Measurements from ENCODE around the gene GOLGA8B. TPM values are rescaled to one million over a fixed set of nuclear protein-coding genes. Genes with fewer than 3 reads are reported as not detected.
A peak's percentile ranks its signal among the peaks of the same experiment; 100 is the strongest.

The GOLGA8B gene
- total RNA-seq, 1 donor from 2014 or later, result 48.7 TPM

DNA sequence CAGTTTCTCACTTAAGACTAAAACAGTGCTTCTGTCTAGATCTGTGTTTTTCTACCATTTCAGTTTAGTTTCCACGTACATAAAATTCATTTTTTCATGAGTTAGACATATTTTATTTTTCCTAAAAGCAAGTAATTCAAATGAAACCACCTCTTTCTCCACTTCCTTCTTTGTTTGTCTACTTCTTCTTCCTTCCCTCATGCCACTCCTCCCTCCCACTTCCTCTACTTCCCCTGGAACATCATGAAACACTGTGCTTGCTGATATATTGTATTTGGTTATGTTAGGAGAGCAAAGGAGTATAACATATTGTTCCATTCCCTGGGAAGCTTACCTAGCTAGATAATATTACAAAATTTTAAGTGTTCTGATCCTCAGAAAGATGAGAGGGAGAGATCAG, 36.7 kb upstream of the GOLGA8B start:
- H3K27me3 ChIP-seq (ENCODE audit: control insufficient read depth, insufficient read depth, low read length), result no peaks in the 10 kb centered on the region
- FAIRE-seq (no peak), DNase-seq (ENCODE audit: low read depth) (no peak)
- no peaks in the 10 kb centered on the region for H3K36me3 ChIP-seq (ENCODE audit: control insufficient read depth, insufficient read depth, low read length)
- TF ChIP-seq, protein P1, sequence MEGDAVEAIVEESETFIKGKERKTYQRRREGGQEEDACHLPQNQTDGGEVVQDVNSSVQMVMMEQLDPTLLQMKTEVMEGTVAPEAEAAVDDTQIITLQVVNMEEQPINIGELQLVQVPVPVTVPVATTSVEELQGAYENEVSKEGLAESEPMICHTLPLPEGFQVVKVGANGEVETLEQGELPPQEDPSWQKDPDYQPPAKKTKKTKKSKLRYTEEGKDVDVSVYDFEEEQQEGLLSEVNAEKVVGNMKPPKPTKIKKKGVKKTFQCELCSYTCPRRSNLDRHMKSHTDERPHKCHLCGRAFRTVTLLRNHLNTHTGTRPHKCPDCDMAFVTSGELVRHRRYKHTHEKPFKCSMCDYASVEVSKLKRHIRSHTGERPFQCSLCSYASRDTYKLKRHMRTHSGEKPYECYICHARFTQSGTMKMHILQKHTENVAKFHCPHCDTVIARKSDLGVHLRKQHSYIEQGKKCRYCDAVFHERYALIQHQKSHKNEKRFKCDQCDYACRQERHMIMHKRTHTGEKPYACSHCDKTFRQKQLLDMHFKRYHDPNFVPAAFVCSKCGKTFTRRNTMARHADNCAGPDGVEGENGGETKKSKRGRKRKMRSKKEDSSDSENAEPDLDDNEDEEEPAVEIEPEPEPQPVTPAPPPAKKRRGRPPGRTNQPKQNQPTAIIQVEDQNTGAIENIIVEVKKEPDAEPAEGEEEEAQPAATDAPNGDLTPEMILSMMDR (IDR thresholded peaks at IDR 0.05; ENCODE audit: insufficient read depth, low read length, severe bottlenecking), result no peak
- no peak overlapping the region for H3K4me3 ChIP-seq (ENCODE audit: low read depth, low read length)

DNA sequence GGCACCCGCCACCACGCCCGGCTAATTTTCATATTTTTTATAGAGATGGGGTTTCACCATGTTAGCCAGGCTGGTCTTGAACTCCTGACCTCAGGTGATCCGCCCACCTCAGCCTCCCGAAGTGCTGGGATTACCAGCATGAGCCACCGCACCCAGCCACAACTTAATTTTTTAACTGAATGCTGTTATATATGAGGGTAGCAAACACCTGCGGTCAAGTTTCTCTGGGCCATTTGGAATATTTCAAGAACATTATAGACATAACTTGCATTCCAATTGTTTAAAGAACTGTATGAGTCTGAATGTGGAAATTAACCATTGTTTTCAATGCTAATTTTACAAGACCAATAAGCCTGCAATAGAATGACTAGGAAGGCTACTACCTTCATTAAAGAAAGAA, 35.7 kb upstream of the GOLGA8B start:
- no peaks in the 10 kb centered on the region for H3K27me3 ChIP-seq (ENCODE audit: control insufficient read depth, insufficient read depth, low read length)
- TF ChIP-seq, protein P1 (IDR thresholded peaks at IDR 0.05; ENCODE audit: insufficient read depth, low read length, severe bottlenecking), result no peak
- no peak overlapping the region for H3K4me3 ChIP-seq (ENCODE audit: low read depth, low read length)
- H3K36me3 ChIP-seq (ENCODE audit: control insufficient read depth, insufficient read depth, low read length), result no peaks in the 10 kb centered on the region
- DNase-seq (ENCODE audit: low read depth) (no peak), FAIRE-seq (no peak)

DNA sequence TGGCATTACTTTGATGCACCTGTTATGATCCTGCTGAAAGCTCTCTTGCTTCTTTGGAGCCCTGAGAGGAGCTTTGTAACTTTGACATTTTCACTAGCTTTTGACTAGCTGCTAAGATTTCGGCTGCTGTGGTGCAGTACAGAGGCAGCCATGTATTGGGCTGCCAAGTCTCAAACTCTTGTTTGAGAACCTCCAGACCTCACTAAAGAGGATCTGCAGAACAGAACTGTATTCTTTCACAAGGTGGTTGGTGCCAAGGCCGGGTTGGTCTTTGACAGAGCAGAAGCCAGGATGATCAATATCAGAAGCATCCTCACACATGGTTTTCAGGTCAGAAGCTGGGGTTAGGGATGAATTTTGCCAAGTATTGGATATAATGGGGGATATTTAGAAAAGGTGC, 34.6 kb upstream of the GOLGA8B start:
- H3K27me3 ChIP-seq (ENCODE audit: control insufficient read depth, insufficient read depth, low read length), result peaks cover 3% of the 10 kb centered on the region
- no peaks in the 10 kb centered on the region for H3K36me3 ChIP-seq (ENCODE audit: control insufficient read depth, insufficient read depth, low read length)
- TF ChIP-seq, protein P1 (IDR thresholded peaks at IDR 0.05; ENCODE audit: insufficient read depth, low read length, severe bottlenecking), result no peak
- H3K4me3 ChIP-seq (ENCODE audit: low read depth, low read length), result no peak overlapping the region
- no peak for FAIRE-seq
- no peak for DNase-seq (ENCODE audit: low read depth)

DNA sequence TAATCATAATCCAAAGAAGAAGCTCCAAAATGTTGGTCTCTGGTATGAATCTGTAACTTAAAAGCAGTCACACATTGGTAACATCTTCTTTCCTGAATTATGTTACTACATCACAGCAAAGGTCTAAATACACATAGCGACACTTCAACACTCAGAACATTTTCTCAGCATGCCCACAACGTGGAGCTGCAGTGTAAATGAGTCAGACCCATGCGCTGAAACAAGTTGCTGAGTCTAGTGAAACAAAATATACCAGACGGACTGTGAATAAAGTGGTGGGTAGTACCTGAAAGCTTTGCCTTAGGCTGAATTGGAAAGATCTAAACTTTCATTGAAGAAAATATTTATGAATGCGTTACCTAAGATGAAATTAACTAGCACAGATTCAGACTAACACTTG, 33.2 kb upstream of the GOLGA8B start:
- DNase-seq (ENCODE audit: low read depth) (peak; percentile 71), FAIRE-seq (no peak)
- Histone ChIP-seq H3K27me3 (ENCODE audit: control insufficient read depth, insufficient read depth, low read length) (peaks cover 3% of the 10 kb centered on the region), H3K4me3 (ENCODE audit: low read depth, low read length) (no peak overlapping the region), H3K36me3 (ENCODE audit: control insufficient read depth, insufficient read depth, low read length) (no peaks in the 10 kb centered on the region)
- TF ChIP-seq, protein P1 (IDR thresholded peaks at IDR 0.05; ENCODE audit: insufficient read depth, low read length, severe bottlenecking), result peak; percentile 36

DNA sequence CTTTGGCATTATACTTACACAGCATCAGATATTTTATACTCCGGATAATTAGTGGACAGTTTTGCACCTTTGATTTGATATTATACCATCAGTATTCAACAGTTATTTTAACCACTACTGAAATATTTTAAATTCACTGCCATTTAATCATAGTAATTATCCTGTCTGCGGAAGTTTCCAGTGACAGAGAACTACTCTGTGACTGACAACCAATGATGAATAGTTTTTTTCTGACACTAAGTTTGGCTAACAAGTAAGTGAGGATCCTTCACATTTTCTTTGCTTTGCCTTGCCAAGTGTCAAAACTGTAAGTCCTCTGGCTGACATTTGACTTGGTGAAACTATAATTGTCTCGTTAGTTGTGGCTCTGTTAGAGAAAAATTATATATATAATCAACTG, 30.5 kb upstream of the GOLGA8B start:
- DNase-seq (ENCODE audit: low read depth), result no peak
- no peak for FAIRE-seq

DNA sequence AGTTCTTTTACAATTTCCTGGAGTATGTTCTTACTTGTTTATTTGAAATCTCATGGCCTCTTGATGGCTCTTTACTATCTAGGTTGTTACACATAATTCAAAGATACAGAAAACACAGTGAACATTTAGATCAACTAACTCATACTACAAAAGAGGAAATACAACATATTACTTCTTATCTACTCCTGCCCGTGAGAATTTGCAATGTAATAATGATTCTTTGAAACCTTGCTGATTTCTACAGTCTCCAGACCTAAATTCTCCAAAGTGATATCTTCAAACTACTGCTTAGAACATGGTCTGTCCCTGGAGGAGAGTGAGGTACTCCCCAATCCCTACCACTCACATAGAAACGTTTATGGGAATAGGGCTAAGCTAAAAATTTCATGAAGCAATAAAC, 29.9 kb upstream of the GOLGA8B start:
- FAIRE-seq (no peak), DNase-seq (ENCODE audit: low read depth) (no peak)
- Histone ChIP-seq H3K4me3 (ENCODE audit: low read depth, low read length) (no peak overlapping the region), H3K36me3 (ENCODE audit: control insufficient read depth, insufficient read depth, low read length) (no peaks in the 10 kb centered on the region), H3K27me3 (ENCODE audit: control insufficient read depth, insufficient read depth, low read length) (peaks cover 6% of the 10 kb centered on the region)
- TF ChIP-seq, protein P1 (IDR thresholded peaks at IDR 0.05; ENCODE audit: insufficient read depth, low read length, severe bottlenecking), result no peak

More for the DNA sequence above, 30.5 kb upstream of the GOLGA8B start:
- Histone ChIP-seq H3K27me3 (ENCODE audit: control insufficient read depth, insufficient read depth, low read length) (peaks cover 6% of the 10 kb centered on the region), H3K36me3 (ENCODE audit: control insufficient read depth, insufficient read depth, low read length) (no peaks in the 10 kb centered on the region), H3K4me3 (ENCODE audit: low read depth, low read length) (no peak overlapping the region)
- TF ChIP-seq, protein P1 (IDR thresholded peaks at IDR 0.05; ENCODE audit: insufficient read depth, low read length, severe bottlenecking), result no peak
